ENCODE measurements around the gene BOLL. TPM values are rescaled to one million over a fixed set of nuclear protein-coding genes. Genes with fewer than 3 reads are reported as not detected.
A peak's percentile ranks its signal among the peaks of the same experiment; 100 is the strongest.

BOLL gene
- total RNA-seq, 4 donors from 2014 or later, result not detected

- H3K4me3 ChIP-seq, result no peak overlapping the region
- DNase-seq, result no peak
- TF ChIP-seq POLR2AphosphoS5 (IDR thresholded peaks at IDR 0.05) (no peak), CTCF (IDR thresholded peaks at IDR 0.05) (no peak), POLR2A (IDR thresholded peaks at IDR 0.05) (no peak), EP300 (IDR thresholded peaks at IDR 0.05; ENCODE audit: low read depth) (no peak)
- H3K27ac ChIP-seq, result no peak overlapping the region
- H3K9me3 ChIP-seq, result no peaks in the 10 kb centered on the region
- H3K36me3 ChIP-seq, result no peaks in the 10 kb centered on the region
- in situ Hi-C loops (cut with MboI; ENCODE audit: low pct_ligation_motif_present in 1 of 4, low pct_unique_long_range_greater_than_20kb in 1 of 4, low sequenced_read_pairs in 3 of 4), result loop anchor here in 3 of 4 donors (10.0 kb wide), 2 partner anchors 330 to 500 kb away; no protein-coding TSS in a partner anchor
- no peaks in the 10 kb centered on the region for H3K4me1 ChIP-seq
- intact Hi-C loops (cut with DNase I; ENCODE audit: low total_unique reads), result no loop called here
- H3K27me3 ChIP-seq, result peaks cover 28% of the 10 kb centered on the region
Observed at GRCh38 chr2:197795277-197795676, 10.2 kb upstream of the BOLL start.

- DNase-seq, result no peak
- no peaks in the 10 kb centered on the region for H3K36me3 ChIP-seq
- no peak overlapping the region for H3K27ac ChIP-seq
- H3K4me1 ChIP-seq, result no peaks in the 10 kb centered on the region
- WGBS, 2 donors (ENCODE audit: low coverage in 1 of 2), result 73 to 79% methylated on average over 1 of the region's 1 CpG
- no peaks in the 10 kb centered on the region for H3K9me3 ChIP-seq
- intact Hi-C loops (cut with DNase I; ENCODE audit: low total_unique reads) (no loop called here), in situ Hi-C loops (cut with MboI; ENCODE audit: low pct_ligation_motif_present in 1 of 4, low pct_unique_long_range_greater_than_20kb in 1 of 4, low sequenced_read_pairs in 3 of 4) (loop anchor here in 3 of 4 donors (10.0 kb wide), 2 partner anchors 331 to 501 kb away; no protein-coding TSS in a partner anchor)
- no peak for TF ChIP-seq POLR2AphosphoS5 (IDR thresholded peaks at IDR 0.05)
- TF ChIP-seq POLR2A (IDR thresholded peaks at IDR 0.05), result no peak
- H3K27me3 ChIP-seq, result peaks cover 33% of the 10 kb centered on the region
- no peak overlapping the region for H3K4me3 ChIP-seq
Observed at GRCh38 chr2:197793456-197793855, 8.3 kb upstream of the BOLL start.

- no peak overlapping the region for H3K27ac ChIP-seq
- H3K4me3 ChIP-seq, result peak overlapping the region; percentile 27 to 58 (median 32)
- peak; percentile 41 for DNase-seq
- 7 to 14% methylated on average over 7 to 66 of the region's 79 CpGs for WGBS, 2 donors (ENCODE audit: low coverage in 1 of 2)
- TF ChIP-seq CTCF (IDR thresholded peaks at IDR 0.05) (peak; percentile 35 to 61 (median 51)), EP300 (IDR thresholded peaks at IDR 0.05; ENCODE audit: low read depth) (no peak)
- H3K9me3 ChIP-seq, result no peaks in the 10 kb centered on the region
- in situ Hi-C loops (cut with MboI; ENCODE audit: low pct_ligation_motif_present in 1 of 4, low pct_unique_long_range_greater_than_20kb in 1 of 4, low sequenced_read_pairs in 3 of 4), result no loop called here
- H3K4me1 ChIP-seq, result peaks cover 0 to 10% (median 8%) of the 10 kb centered on the region in 4 donors
- intact Hi-C loops (cut with DNase I; ENCODE audit: low total_unique reads), result no loop called here
- H3K27me3 ChIP-seq, result peaks cover 40% of the 10 kb centered on the region
- H3K36me3 ChIP-seq, result no peaks in the 10 kb centered on the region
Observed at GRCh38 chr2:197786010-197786877, 1.1 kb upstream of the BOLL start.

GRCh38 chr2:197782126-197782525, 3.0 kb downstream of the BOLL start:
- no peak overlapping the region for H3K27ac ChIP-seq
- WGBS, 2 donors (ENCODE audit: low coverage in 1 of 2), result 37 to 38% methylated on average over 1 of the region's 1 CpG
- H3K4me1 ChIP-seq, result peaks cover 0 to 18% (median 8%) of the 10 kb centered on the region in 4 donors
- in situ Hi-C loops (cut with MboI; ENCODE audit: low pct_ligation_motif_present in 1 of 4, low pct_unique_long_range_greater_than_20kb in 1 of 4, low sequenced_read_pairs in 3 of 4), result no loop called here
- no peak overlapping the region for H3K4me3 ChIP-seq
- intact Hi-C loops (cut with DNase I; ENCODE audit: low total_unique reads), result no loop called here
- no peaks in the 10 kb centered on the region for H3K36me3 ChIP-seq
- H3K27me3 ChIP-seq, result peaks cover 23% of the 10 kb centered on the region
- DNase-seq, result no peak
- no peak for TF ChIP-seq POLR2AphosphoS5 (IDR thresholded peaks at IDR 0.05)
- no peak for TF ChIP-seq POLR2A (IDR thresholded peaks at IDR 0.05)
- TF ChIP-seq EP300 (IDR thresholded peaks at IDR 0.05; ENCODE audit: low read depth), result no peak
- TF ChIP-seq CTCF (IDR thresholded peaks at IDR 0.05), result no peak
- H3K9me3 ChIP-seq, result no peaks in the 10 kb centered on the region

Measured in transverse colon (tissue), 4 donors.